ENCODE measurements around the gene TFAP2D.

TFAP2D gene

DNA sequence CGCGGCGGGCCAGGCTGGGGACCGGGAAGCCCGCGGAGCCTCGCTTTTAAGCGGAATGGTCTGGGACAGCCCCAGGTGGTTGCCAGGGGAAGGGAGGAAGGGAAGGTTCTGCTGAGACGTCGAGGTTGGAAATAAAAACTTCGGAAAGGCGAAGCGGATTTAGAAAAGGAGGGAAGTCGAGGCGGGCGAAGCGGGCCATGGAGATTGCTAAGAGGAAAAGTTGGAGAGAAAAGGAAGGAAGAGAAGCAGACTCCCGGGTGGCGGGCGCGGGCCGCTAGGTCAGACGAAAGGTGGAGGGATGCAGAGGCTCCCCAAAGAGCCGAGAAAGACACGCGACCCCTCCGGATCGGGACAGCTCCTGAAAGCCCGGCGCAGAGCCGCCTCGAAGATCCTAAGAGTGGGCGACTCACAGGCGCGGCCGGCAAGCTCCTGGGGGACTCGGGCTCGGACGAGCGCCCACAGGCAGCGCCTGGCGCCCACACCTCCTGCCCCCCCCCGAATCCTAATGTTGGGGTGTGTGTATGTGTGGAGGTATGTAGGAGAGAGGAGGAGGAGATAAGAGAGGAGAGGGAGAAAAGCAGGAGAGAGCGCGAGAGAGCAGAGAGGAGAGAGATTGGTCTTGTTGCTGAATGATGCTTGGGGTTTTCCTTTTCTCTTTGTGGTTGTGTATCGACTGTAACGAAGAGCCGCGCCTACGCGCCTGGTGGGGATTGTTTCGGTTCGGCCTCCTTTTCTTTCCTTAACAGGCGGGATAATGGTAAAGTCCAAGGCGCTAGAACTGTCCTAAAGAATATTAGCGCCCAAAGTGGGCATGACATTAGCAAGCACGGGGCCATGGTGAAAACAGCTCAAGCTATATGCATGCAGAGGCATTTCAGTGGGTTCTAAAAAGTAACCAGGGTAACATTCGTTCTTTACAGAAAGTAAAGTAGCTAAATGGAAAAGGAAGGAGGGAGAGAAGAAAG, 106.9 kb downstream of the TFAP2D start:
- TF ChIP-seq, protein P1, sequence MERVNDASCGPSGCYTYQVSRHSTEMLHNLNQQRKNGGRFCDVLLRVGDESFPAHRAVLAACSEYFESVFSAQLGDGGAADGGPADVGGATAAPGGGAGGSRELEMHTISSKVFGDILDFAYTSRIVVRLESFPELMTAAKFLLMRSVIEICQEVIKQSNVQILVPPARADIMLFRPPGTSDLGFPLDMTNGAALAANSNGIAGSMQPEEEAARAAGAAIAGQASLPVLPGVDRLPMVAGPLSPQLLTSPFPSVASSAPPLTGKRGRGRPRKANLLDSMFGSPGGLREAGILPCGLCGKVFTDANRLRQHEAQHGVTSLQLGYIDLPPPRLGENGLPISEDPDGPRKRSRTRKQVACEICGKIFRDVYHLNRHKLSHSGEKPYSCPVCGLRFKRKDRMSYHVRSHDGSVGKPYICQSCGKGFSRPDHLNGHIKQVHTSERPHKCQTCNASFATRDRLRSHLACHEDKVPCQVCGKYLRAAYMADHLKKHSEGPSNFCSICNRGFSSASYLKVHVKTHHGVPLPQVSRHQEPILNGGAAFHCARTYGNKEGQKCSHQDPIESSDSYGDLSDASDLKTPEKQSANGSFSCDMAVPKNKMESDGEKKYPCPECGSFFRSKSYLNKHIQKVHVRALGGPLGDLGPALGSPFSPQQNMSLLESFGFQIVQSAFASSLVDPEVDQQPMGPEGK (CRISPR knock-in tag; IDR thresholded peaks at IDR 0.05; ENCODE audit: borderline replicate concordance) = no peak
- TF ChIP-seq ZNF565 (CRISPR knock-in tag; conservative IDR thresholded peaks at IDR 0.05; ENCODE audit: low read depth) (no peak), BACH2 (CRISPR knock-in tag; IDR thresholded peaks at IDR 0.05; ENCODE audit: borderline replicate concordance) (no peak), RARB (CRISPR knock-in tag; IDR thresholded peaks at IDR 0.05) (no peak), ISL1 (CRISPR knock-in tag; IDR thresholded peaks at IDR 0.05) (no peak), ZFP30 (CRISPR knock-in tag; IDR thresholded peaks at IDR 0.05) (no peak), ESRRG (CRISPR knock-in tag; IDR thresholded peaks at IDR 0.05) (no peak), CSDC2 (CRISPR knock-in tag; IDR thresholded peaks at IDR 0.05) (no peak)
- TF ChIP-seq, protein P2, sequence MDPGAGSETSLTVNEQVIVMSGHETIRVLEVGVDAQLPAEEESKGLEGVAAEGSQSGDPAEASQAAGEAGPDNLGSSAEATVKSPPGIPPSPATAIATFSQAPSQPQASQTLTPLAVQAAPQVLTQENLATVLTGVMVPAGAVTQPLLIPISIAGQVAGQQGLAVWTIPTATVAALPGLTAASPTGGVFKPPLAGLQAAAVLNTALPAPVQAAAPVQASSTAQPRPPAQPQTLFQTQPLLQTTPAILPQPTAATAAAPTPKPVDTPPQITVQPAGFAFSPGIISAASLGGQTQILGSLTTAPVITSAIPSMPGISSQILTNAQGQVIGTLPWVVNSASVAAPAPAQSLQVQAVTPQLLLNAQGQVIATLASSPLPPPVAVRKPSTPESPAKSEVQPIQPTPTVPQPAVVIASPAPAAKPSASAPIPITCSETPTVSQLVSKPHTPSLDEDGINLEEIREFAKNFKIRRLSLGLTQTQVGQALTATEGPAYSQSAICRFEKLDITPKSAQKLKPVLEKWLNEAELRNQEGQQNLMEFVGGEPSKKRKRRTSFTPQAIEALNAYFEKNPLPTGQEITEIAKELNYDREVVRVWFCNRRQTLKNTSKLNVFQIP (CRISPR knock-in tag; IDR thresholded peaks at IDR 0.05; ENCODE audit: borderline replicate concordance, low read depth) = no peak
- TF ChIP-seq, protein P3, sequence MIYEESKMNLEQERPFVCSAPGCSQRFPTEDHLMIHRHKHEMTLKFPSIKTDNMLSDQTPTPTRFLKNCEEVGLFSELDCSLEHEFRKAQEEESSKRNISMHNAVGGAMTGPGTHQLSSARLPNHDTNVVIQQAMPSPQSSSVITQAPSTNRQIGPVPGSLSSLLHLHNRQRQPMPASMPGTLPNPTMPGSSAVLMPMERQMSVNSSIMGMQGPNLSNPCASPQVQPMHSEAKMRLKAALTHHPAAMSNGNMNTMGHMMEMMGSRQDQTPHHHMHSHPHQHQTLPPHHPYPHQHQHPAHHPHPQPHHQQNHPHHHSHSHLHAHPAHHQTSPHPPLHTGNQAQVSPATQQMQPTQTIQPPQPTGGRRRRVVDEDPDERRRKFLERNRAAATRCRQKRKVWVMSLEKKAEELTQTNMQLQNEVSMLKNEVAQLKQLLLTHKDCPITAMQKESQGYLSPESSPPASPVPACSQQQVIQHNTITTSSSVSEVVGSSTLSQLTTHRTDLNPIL (CRISPR knock-in tag; IDR thresholded peaks at IDR 0.05; ENCODE audit: low read depth) = no peak
- TF ChIP-seq, protein P4, sequence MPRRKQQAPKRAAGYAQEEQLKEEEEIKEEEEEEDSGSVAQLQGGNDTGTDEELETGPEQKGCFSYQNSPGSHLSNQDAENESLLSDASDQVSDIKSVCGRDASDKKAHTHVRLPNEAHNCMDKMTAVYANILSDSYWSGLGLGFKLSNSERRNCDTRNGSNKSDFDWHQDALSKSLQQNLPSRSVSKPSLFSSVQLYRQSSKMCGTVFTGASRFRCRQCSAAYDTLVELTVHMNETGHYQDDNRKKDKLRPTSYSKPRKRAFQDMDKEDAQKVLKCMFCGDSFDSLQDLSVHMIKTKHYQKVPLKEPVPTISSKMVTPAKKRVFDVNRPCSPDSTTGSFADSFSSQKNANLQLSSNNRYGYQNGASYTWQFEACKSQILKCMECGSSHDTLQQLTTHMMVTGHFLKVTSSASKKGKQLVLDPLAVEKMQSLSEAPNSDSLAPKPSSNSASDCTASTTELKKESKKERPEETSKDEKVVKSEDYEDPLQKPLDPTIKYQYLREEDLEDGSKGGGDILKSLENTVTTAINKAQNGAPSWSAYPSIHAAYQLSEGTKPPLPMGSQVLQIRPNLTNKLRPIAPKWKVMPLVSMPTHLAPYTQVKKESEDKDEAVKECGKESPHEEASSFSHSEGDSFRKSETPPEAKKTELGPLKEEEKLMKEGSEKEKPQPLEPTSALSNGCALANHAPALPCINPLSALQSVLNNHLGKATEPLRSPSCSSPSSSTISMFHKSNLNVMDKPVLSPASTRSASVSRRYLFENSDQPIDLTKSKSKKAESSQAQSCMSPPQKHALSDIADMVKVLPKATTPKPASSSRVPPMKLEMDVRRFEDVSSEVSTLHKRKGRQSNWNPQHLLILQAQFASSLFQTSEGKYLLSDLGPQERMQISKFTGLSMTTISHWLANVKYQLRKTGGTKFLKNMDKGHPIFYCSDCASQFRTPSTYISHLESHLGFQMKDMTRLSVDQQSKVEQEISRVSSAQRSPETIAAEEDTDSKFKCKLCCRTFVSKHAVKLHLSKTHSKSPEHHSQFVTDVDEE (CRISPR knock-in tag; IDR thresholded peaks at IDR 0.05) = no peak
- ATAC-seq = no peak

DNA sequence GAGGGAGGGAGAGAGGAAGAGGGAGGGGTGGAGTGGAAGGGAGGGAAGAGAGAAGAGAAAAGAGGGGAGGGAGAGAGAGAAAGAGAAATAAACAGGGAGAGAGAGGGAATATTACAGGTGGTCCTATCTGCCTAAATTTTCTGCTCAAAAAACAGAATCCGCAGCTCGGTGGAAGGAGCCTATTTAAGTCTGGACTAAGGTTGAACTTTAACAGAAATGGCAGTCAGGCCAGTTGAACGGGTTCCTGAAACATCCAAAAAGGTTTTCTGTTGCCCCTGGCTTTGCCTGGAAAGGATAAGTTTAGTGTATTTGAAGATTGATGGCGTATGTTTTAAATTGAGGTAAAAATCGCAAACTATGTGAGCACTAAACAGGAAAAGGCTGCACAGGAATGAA, 107.5 kb downstream of the TFAP2D start:
- no peak for TF ChIP-seq SNAI2 (CRISPR knock-in tag; IDR thresholded peaks at IDR 0.05)
- no peak for TF ChIP-seq ZNF8 (CRISPR knock-in tag; IDR thresholded peaks at IDR 0.05)
- no peak for TF ChIP-seq ZNF565 (CRISPR knock-in tag; conservative IDR thresholded peaks at IDR 0.05; ENCODE audit: low read depth)
- no peak for TF ChIP-seq PPARA (CRISPR knock-in tag; IDR thresholded peaks at IDR 0.05; ENCODE audit: borderline replicate concordance)
- TF ChIP-seq TOX (CRISPR knock-in tag; IDR thresholded peaks at IDR 0.05; ENCODE audit: borderline replicate concordance) = no peak
- TF ChIP-seq BACH2 (CRISPR knock-in tag; IDR thresholded peaks at IDR 0.05; ENCODE audit: borderline replicate concordance) = no peak
- TF ChIP-seq, protein P5, sequence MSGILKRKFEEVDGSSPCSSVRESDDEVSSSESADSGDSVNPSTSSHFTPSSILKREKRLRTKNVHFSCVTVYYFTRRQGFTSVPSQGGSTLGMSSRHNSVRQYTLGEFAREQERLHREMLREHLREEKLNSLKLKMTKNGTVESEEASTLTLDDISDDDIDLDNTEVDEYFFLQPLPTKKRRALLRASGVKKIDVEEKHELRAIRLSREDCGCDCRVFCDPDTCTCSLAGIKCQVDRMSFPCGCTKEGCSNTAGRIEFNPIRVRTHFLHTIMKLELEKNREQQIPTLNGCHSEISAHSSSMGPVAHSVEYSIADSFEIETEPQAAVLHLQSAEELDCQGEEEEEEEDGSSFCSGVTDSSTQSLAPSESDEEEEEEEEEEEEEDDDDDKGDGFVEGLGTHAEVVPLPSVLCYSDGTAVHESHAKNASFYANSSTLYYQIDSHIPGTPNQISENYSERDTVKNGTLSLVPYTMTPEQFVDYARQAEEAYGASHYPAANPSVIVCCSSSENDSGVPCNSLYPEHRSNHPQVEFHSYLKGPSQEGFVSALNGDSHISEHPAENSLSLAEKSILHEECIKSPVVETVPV (CRISPR knock-in tag; IDR thresholded peaks at IDR 0.05) = no peak
- ATAC-seq = no peak

DNA sequence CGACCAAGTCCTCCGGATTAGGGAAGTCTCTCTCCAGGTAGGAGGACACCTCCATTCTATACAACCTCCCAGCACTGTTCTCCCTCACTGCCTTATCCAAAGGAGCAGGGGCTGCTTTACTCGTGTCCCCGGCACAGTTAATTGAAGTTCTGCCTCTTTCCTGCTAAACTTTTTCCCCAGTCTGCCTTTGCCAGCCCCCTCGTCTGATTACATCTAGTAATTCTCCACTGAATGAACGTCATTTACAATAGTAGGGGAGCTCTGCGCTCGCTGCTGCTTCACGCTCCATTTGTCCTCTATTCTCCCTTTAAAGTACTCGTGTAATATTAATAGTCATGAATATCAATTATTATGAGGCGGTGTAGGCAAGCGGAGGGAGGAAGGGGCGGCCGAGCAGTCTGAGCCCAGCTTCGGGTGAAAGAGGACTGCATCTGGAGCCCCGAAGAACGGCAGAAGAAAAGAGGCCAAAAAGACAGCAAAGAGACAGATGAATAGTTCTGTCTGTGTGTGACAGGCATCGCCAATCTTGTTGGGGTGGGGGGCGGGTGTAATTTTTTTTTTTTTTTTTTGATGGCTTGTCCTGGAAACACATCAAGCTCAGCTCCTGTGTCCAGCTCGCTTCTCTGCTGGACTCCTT, 108.2 kb downstream of the TFAP2D start:
- no peak for ATAC-seq
- TF ChIP-seq GLIS3 (CRISPR knock-in tag; IDR thresholded peaks at IDR 0.05) (no peak), OSR1 (CRISPR knock-in tag; IDR thresholded peaks at IDR 0.05) (no peak), ZNF70 (CRISPR knock-in tag; IDR thresholded peaks at IDR 0.05) (no peak), TOX (CRISPR knock-in tag; IDR thresholded peaks at IDR 0.05; ENCODE audit: borderline replicate concordance) (no peak), ZNF8 (CRISPR knock-in tag; IDR thresholded peaks at IDR 0.05) (no peak), TCF4 (CRISPR knock-in tag; IDR thresholded peaks at IDR 0.05; ENCODE audit: borderline replicate concordance) (no peak)
- TF ChIP-seq, protein P5 (CRISPR knock-in tag; IDR thresholded peaks at IDR 0.05) = no peak
- TF ChIP-seq, protein P3 (CRISPR knock-in tag; IDR thresholded peaks at IDR 0.05; ENCODE audit: low read depth) = no peak

All from SK-N-SH treated with all-trans-retinoic acid at 6 μM for 48 hours (cell line).